DND-41 (cell line): ENCODE data around the gene SCYL3.

ENCODE experiments used
- ATAC-seq: fragments of 200-7000 bp; cut with Tn5 transposase; 3 replicates; pipeline ENCODE4 v1.9.1; 2021; ENCODE audit warnings: low read depth; ENCODE audit not compliant: insufficient read depth
- DNase-seq: peaks from one replicate; pipeline ENCODE4 v3.0.0-alpha.2; 2020
- H2AFZ ChIP-seq: 2 replicates; pipeline ENCODE4 v1.6.0; 2012; ENCODE audit warnings: low read depth, low read length
- H3K27ac ChIP-seq: 2 replicates; pipeline ENCODE4 v1.5.1; 2012; ENCODE audit warnings: low read length, inconsistent platforms
- H3K27me3 ChIP-seq: fragments of 200-600 bp; sonication (generic); 2 replicates; pipeline ENCODE4 v1.6.0; 2012; ENCODE audit warnings: low read length, mild to moderate bottlenecking, inconsistent platforms; ENCODE audit not compliant: insufficient read depth, poor library complexity
- H3K36me3 ChIP-seq: 2 replicates; pipeline ENCODE4 v1.5.1; 2012; ENCODE audit warnings: low read length, inconsistent platforms; ENCODE audit not compliant: insufficient read depth
- H3K4me1 ChIP-seq: 2 replicates; pipeline ENCODE4 v1.5.1; 2012; ENCODE audit warnings: mild to moderate bottlenecking, low read length; ENCODE audit not compliant: insufficient read depth
- H3K4me2 ChIP-seq: 2 replicates; pipeline ENCODE4 v1.6.0; 2012; ENCODE audit warnings: mild to moderate bottlenecking, moderate library complexity, low read length, inconsistent platforms; ENCODE audit not compliant: insufficient read depth
- H3K4me3 ChIP-seq, 2 experiments: fragments of 200-600 bp in 1 of 2; shearing (Covaris generic) in 1 of 2; 2 replicates each; pipeline ENCODE4 v1.5.1; 2012 to 2016; ENCODE audit warnings: inconsistent platforms in 2 of 2, low read length in 2 of 2, mild to moderate bottlenecking in 2 of 2, low read depth in 1 of 2, moderate library complexity in 1 of 2
- H3K79me2 ChIP-seq: 2 replicates; pipeline ENCODE4 v1.6.0; 2012; ENCODE audit warnings: low read length, inconsistent platforms; ENCODE audit not compliant: insufficient read depth
- H3K9ac ChIP-seq: 2 replicates; pipeline ENCODE4 v1.6.0; 2012; ENCODE audit warnings: low read depth, mild to moderate bottlenecking, inconsistent platforms, low read length, moderate library complexity
- H3K9me3 ChIP-seq: 2 replicates; pipeline ENCODE4 v1.5.1; 2012; ENCODE audit warnings: low read length, moderate library complexity, mild to moderate bottlenecking, inconsistent platforms; ENCODE audit not compliant: insufficient read depth, severe bottlenecking
- H4K20me1 ChIP-seq: 2 replicates; pipeline ENCODE4 v1.6.0; 2012; ENCODE audit warnings: low read length; ENCODE audit not compliant: insufficient read depth
- EZH2 ChIP-seq: IDR thresholded peaks from 3 replicates; pipeline ENCODE4 v1.6.1; 2012; ENCODE audit warnings: borderline replicate concordance, low read depth, mild to moderate bottlenecking, moderate library complexity, low read length, inconsistent platforms; ENCODE audit not compliant: severe bottlenecking
- TF ChIP-seq, protein P1 (sequence below): IDR thresholded peaks from 2 replicates; pipeline ENCODE4 v1.5.1; 2012; ENCODE audit warnings: borderline replicate concordance, low read length, moderate library complexity, mild to moderate bottlenecking; ENCODE audit not compliant: poor library complexity, severe bottlenecking; ENCODE audit errors: extremely low read depth

SCYL3 gene

DNA sequence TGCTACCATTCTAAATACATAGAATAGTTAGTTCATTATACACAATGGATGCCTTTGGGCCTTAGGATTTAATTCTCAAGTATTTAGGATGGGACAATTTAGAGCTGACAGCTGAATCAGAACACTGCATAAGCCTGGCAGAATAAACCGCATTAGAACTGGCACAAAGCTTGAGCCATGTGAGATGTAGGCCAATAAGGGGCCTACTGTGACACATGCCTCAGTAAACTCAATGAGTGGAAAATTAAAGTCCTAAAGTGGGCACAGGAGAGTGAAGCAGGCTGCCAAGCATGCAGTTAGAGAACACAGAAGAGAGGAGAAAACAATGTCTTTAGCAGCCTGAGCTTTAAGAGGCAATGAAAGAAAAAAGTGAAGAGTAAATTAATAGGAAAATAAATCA, 24.3 kb downstream of the SCYL3 start:
- Histone ChIP-seq H3K4me3 (no peak overlapping the region), H3K9ac (no peak overlapping the region), H4K20me1 (no peaks in the 10 kb centered on the region), H3K36me3 (peaks cover 95% of the 10 kb centered on the region), H2AFZ (no peak overlapping the region), H3K27ac (no peak overlapping the region), H3K4me1 (no peaks in the 10 kb centered on the region), H3K9me3 (peaks cover 5% of the 10 kb centered on the region), H3K4me2 (no peak overlapping the region), H3K27me3 (no peaks in the 10 kb centered on the region), H3K79me2 (no peaks in the 10 kb centered on the region)
- ATAC-seq = no peak
- TF ChIP-seq EZH2 = no peak
- TF ChIP-seq, protein P1, sequence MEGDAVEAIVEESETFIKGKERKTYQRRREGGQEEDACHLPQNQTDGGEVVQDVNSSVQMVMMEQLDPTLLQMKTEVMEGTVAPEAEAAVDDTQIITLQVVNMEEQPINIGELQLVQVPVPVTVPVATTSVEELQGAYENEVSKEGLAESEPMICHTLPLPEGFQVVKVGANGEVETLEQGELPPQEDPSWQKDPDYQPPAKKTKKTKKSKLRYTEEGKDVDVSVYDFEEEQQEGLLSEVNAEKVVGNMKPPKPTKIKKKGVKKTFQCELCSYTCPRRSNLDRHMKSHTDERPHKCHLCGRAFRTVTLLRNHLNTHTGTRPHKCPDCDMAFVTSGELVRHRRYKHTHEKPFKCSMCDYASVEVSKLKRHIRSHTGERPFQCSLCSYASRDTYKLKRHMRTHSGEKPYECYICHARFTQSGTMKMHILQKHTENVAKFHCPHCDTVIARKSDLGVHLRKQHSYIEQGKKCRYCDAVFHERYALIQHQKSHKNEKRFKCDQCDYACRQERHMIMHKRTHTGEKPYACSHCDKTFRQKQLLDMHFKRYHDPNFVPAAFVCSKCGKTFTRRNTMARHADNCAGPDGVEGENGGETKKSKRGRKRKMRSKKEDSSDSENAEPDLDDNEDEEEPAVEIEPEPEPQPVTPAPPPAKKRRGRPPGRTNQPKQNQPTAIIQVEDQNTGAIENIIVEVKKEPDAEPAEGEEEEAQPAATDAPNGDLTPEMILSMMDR = no peak
- no peak for DNase-seq

- TF ChIP-seq, protein P1 = no peak
- TF ChIP-seq EZH2 = no peak
- Histone ChIP-seq H4K20me1 (no peaks in the 10 kb centered on the region), H3K79me2 (no peaks in the 10 kb centered on the region), H3K4me2 (no peak overlapping the region), H3K27me3 (no peaks in the 10 kb centered on the region), H3K9me3 (peaks cover 5% of the 10 kb centered on the region), H3K27ac (no peak overlapping the region), H2AFZ (no peak overlapping the region), H3K4me3 (no peak overlapping the region), H3K9ac (no peak overlapping the region), H3K4me1 (no peaks in the 10 kb centered on the region), H3K36me3 (peaks cover 95% of the 10 kb centered on the region)
- DNase-seq = no peak
- ATAC-seq = no peak
These were observed 24.7 kb downstream of the SCYL3 start for GRCh38 chr1:169868978-169869377.

GRCh38 chr1:169867012-169867675, 26.6 kb downstream of the SCYL3 start:
- Histone ChIP-seq H3K9me3 (no peaks in the 10 kb centered on the region), H3K4me2 (no peak overlapping the region), H4K20me1 (no peaks in the 10 kb centered on the region), H3K27ac (no peak overlapping the region), H3K9ac (no peak overlapping the region), H3K27me3 (no peaks in the 10 kb centered on the region), H3K79me2 (no peaks in the 10 kb centered on the region), H3K4me1 (no peaks in the 10 kb centered on the region), H3K36me3 (peaks cover 91% of the 10 kb centered on the region), H3K4me3 (no peak overlapping the region), H2AFZ (no peak overlapping the region)
- ATAC-seq (no peak), DNase-seq (no peak)
- TF ChIP-seq, protein P1 = no peak
- TF ChIP-seq EZH2 = no peak
